Chondrocyte (in vitro differentiated cells): ENCODE measurements around the gene AHSG. TPM values are rescaled to one million over a fixed set of nuclear protein-coding genes. Genes with fewer than 3 reads are reported as not detected.
A peak's percentile ranks its signal among the peaks of the same experiment; 100 is the strongest.
"Not testable (repeated sequence)": the region's sequence is repeated elsewhere in the genome, so short reads cannot be mapped to it uniquely, and the experiment has no call there.

Experiments used
- DNase-seq: peaks from one replicate; pipeline ENCODE4 v3.0.0; 2021; ENCODE audit warnings: mixed read lengths, low spot score
- H3K27ac Mint-ChIP-seq: one replicate; pipeline ENCODE4 v1.8.0; 2021; ENCODE audit warnings: mild to moderate bottlenecking, moderate library complexity, mixed read lengths; ENCODE audit not compliant: unreplicated experiment
- H3K27me3 Mint-ChIP-seq: 2 replicates; pipeline ENCODE4 v1.8.0; 2021; ENCODE audit warnings: low read depth, mixed read lengths
- H3K36me3 Mint-ChIP-seq: 2 replicates; pipeline ENCODE4 v1.8.0; 2021; ENCODE audit warnings: low read depth, mixed read lengths
- H3K4me1 Mint-ChIP-seq: 2 replicates; pipeline ENCODE4 v1.8.0; 2021; ENCODE audit warnings: low read depth, mild to moderate bottlenecking, mixed read lengths
- H3K4me3 Mint-ChIP-seq: one replicate; pipeline ENCODE4 v1.8.0; 2021; ENCODE audit warnings: mild to moderate bottlenecking, moderate library complexity, mixed read lengths; ENCODE audit not compliant: unreplicated experiment
- H3K9me3 Mint-ChIP-seq: 2 replicates; pipeline ENCODE4 v1.8.0; 2021; ENCODE audit warnings: low read depth, mixed read lengths
- long read RNA-seq: library from polyadenylated mRNA; stranded (forward); transcript quantifications from one replicate; pipeline ENCODE4 v2.0.0, GENCODE V29; 2021
- total RNA-seq: library from RNA; stranded (reverse); gene quantifications from 3 replicates; pipeline ENCODE4 v1.2.1, GENCODE V29; 2021
- TF ChIP-seq, protein P1 (sequence below): fragments of 200-600 bp; sonication (generic); IDR thresholded peaks from 2 replicates; pipeline ENCODE4 v1.5.0; 2021; ENCODE audit warnings: antibody characterized with exemption, mild to moderate bottlenecking, moderate library complexity

AHSG gene
- not detected in 3 replicates for total RNA-seq
- long read RNA-seq, result 0 reads

DNA sequence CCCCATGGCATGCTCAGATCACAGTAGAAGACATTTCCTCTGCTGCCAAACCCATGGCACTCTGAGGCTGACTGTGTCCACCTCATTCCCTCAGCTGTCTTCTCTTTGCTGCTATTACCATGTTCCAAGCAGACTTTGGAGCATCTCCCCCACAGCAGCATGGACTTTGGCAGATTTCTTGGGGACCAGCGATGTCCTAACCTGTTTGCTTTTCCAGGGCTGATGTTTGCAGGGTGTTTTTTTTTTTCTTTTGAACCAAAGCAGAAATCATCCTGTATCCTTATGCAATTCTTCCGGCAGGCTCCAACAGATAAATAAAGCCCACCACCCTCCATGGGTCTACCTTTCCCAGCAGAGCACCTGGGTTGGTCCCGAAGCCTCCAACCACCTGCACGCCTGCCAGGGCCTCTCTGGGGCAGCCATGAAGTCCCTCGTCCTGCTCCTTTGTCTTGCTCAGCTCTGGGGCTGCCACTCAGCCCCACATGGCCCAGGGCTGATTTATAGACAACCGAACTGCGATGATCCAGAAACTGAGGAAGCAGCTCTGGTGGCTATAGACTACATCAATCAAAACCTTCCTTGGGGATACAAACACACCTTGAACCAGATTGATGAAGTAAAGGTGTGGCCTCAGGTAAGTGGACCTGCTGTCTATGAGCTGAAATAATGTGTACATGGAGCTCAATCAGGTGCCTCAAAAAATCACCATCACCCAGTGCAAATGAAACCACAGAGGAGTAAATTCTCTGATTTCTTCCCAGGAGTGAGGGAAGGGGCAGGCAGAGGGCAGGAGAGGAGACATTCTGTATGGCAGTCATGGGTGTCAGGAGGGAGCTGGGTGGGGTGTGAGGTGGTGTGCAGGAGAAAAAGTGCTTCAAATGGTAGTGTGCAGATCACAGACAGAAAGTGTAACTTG is at the start of gene AHSG:
TSS of gene AHSG (plus strand) at position 340 of the 916 bp plus-strand sequence. CDS start at position 422, 82 bp downstream.
- TF ChIP-seq, protein P1, sequence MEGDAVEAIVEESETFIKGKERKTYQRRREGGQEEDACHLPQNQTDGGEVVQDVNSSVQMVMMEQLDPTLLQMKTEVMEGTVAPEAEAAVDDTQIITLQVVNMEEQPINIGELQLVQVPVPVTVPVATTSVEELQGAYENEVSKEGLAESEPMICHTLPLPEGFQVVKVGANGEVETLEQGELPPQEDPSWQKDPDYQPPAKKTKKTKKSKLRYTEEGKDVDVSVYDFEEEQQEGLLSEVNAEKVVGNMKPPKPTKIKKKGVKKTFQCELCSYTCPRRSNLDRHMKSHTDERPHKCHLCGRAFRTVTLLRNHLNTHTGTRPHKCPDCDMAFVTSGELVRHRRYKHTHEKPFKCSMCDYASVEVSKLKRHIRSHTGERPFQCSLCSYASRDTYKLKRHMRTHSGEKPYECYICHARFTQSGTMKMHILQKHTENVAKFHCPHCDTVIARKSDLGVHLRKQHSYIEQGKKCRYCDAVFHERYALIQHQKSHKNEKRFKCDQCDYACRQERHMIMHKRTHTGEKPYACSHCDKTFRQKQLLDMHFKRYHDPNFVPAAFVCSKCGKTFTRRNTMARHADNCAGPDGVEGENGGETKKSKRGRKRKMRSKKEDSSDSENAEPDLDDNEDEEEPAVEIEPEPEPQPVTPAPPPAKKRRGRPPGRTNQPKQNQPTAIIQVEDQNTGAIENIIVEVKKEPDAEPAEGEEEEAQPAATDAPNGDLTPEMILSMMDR, result no peak
- H3K27me3 Mint-ChIP-seq, result peaks cover 9% of the 10 kb centered on the region
- H3K36me3 Mint-ChIP-seq, result no peaks in the 10 kb centered on the region
- no peak for DNase-seq
- no peak within 1 kb of the TSS for H3K27ac Mint-ChIP-seq
- no peaks in the 10 kb centered on the region for H3K9me3 Mint-ChIP-seq
- peaks cover 38% of the 10 kb centered on the region for H3K4me1 Mint-ChIP-seq
- no peak within 1 kb of the TSS for H3K4me3 Mint-ChIP-seq

GRCh38 chr3:186564586-186564985 is 48.3 kb upstream of the AHSG start:
- Mint-ChIP-seq H3K27ac (no peak overlapping the region), H3K27me3 (no peaks in the 10 kb centered on the region), H3K4me1 (peaks cover 33% of the 10 kb centered on the region), H3K36me3 (peaks cover 2% of the 10 kb centered on the region), H3K4me3 (no peak overlapping the region), H3K9me3 (no peaks in the 10 kb centered on the region)
- TF ChIP-seq, protein P1, result no peak
- no peak for DNase-seq

- no peaks in the 10 kb centered on the region for H3K9me3 Mint-ChIP-seq
- TF ChIP-seq, protein P1, result peak; percentile 35
- H3K36me3 Mint-ChIP-seq, result no peaks in the 10 kb centered on the region
- H3K27ac Mint-ChIP-seq, result peak overlapping the region; percentile 81
- peak overlapping the region; percentile 92 for H3K4me3 Mint-ChIP-seq
- no peaks in the 10 kb centered on the region for H3K27me3 Mint-ChIP-seq
- H3K4me1 Mint-ChIP-seq, result peaks cover 49% of the 10 kb centered on the region
- no peak for DNase-seq
These were observed 46.1 kb upstream of the AHSG start for GRCh38 chr3:186566772-186567071.

DNA sequence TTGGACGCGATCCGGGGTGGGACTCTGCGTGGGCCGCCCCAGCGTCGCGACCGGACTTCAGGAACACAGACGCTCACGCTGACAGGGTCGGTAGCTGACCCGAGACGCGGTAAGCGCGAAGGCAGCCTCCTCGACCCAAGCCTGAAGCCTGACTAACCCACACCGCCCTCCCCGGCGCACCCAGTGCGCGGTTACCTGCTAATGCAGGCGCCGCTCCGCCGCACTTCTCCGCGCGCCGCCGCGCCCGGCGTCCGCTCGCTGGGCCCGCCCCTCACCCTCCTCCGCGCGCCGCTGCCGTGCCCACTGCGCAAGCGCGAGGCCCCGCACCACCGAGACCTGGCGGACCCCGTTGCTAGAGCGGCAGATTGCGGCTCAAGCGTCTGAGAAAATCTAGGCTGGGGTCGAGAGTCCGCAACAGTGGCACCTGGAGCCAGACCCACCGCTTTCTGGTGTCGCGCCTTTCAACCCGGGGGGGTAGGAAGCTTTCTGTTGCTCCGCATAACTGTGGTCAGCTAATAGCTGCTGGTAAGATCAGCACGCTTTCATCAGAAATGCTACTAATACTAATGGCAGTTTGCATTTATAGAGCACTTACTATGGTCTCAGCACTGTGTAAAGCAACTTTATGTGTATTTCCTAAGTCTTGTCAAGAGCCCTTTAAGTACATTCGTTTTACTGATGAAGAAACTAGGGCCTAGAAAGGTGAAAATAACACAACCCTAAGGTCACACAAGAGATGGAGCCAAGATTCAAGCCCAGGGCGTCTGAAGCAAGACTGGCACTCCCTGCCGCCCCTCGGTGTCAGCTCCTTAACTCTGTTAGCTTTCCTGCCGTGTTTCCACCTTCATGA is 45.6 kb upstream of the AHSG start, which contains the start of gene TBCCD1:
TSS of gene TBCCD1 (minus strand) at position 268 of the 850 bp plus-strand sequence. CDS start 3,010 bp downstream, outside the sequence.
- Mint-ChIP-seq H3K4me3 (peak within 1 kb of the TSS; percentile 92), H3K36me3 (no peaks in the 10 kb centered on the region), H3K27ac (peak within 1 kb of the TSS; percentile 94), H3K4me1 (peaks cover 50% of the 10 kb centered on the region), H3K27me3 (no peaks in the 10 kb centered on the region), H3K9me3 (no peaks in the 10 kb centered on the region)
- peak; percentile 95 for DNase-seq
- TF ChIP-seq, protein P1, result peak; percentile 23

DNA sequence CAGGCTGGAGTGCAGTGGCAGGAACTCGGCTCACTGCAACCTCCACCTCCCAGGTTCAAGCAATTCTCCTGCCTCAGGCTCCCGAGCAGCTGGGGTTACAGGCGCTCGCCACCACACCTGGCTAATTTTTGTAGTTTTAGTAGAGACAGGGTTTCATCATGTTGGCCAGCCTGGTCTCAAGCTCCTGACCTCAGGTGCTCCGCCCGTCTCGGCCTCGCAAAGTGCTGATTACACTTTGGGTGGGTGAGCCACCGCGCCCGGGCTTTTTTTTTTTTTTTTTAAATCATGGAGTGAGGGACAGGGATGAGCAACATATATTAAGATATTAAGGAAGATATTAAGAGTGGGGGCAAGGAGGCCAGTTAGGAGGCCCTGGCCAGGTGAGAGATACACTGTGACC is 43.5 kb upstream of the AHSG start:
- not testable (repeated sequence) for H3K36me3 Mint-ChIP-seq, H3K27me3 Mint-ChIP-seq, H3K9me3 Mint-ChIP-seq, DNase-seq
- peak overlapping the region; percentile 88 for H3K4me3 Mint-ChIP-seq
- H3K27ac Mint-ChIP-seq, result peak overlapping the region; percentile 92
- peaks cover 46% of the 10 kb centered on the region for H3K4me1 Mint-ChIP-seq
